NOMO-1 treated with DMSO at 0.1 percent for 48 hours (cell line): ENCODE measurements around the gene SMAD5.

Source experiments
- DNase-seq: peaks from one replicate; lab custom pipeline; 2025; ENCODE audit not compliant: unreplicated experiment; lab: John Stamatoyannopoulos, UW

SMAD5 gene

DNA sequence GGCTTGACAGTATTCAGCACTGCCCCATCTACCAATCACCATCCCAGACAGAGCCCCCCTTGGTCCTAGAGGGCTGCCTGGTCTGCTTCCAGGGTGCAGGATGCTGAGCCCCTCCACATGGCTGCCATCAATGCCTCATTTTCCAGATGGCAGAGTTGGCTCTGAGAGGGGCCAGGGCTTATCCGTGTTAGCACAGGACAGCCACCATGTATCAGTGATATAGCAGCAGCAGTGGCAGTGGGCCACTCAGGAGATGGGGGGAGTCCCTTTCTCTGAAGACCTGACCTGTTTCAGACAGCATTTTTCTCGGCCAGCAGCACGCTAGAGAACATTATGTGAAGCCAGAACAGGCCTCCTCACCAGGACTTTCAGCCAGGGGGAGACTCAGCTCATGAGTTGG lies 61.9 kb downstream of the SMAD5 start:
- no peak for DNase-seq

DNA sequence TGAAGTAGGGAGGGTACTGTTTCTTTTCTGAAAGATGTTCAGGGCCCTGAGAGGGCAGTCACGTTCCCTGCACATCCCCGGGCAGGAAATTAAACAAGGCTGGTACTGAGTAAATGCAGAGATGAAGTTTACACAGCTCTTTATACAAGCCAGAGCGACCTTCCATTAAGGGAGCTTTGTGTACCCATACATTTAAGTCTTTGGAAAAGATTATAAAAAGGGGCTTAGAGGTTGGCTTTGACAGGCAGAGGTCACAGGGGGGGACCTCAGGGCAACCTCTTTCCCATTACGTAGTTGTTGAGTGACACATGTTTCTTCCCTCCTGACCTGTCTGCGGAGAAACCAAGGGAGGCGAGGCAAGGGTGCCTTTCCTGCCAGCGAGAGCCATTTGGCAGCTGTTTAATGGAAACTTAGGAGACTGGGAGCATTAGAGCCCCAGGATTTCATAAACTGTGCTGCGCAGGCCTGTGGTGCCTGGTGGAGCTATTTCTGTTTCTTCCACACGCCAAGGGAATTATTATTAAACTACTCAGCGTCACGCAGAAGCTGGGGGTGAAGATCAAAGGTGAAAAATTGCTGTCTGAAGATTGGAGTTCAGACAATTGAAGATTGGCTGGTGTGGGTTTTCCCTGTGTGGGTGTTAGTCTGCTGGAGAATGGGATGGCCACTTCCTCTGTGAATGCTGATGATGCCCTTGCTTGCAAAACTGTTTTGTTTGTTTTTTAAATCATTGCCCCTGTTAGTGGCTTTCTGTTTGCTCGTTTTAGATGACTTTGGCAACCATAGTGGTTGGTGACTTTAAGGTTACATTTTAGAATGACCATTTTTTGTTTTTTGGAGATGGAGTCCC lies 63.6 kb downstream of the SMAD5 start:
- DNase-seq: no peak

DNA sequence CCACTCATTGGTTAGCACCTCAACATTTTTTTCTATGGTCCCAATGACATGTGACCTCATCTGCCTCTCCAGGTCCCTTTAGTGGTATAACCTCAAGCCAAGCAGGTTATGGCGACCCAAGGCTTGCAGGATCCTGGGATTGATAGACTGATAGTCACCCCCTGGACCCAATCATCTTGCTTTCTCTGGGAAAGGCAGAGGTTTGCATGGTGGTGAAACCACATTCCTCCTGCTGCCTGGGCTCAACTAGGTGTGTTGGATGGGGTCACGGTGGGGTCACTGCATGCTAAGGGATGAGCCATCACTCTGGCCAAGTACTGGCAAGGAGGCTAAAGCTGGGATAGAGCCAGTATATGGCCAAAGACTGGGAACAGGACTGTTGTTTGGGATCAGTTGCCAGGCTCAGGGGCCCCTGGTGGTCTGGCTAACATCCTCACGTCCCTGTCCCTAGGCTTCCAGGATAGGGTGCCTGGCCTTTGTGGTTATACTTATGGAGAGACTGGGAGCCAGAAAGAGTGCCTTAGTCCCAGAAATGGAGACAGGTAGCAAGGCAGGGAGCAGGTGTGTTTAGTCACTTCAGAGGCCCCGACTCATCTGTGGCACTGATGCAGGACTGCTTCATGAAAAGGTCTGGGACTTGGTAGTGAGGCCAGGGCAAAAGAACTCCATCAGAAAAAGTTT lies 65.0 kb downstream of the SMAD5 start:
- DNase-seq: no peak

DNA sequence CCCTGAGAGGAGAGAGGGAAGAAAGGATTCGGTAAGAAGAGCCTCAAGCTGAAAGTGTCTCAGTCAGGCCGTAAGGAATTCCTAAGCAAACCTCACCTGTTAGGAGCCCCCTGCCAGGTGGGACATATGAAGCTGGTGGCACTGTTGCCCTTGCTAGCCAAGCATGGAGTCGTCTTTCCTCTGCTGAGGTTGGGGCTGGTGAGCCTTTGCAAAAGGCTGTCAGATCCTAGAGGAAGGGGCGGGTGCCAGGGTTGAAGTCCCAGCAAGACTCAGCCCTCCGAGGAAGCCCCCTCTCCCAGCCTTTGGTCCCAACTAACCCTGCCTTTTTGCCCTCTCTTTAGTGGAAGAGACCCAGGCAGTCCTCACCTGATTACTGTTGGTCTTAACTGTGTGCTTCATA lies 65.8 kb downstream of the SMAD5 start:
- no peak for DNase-seq

DNA sequence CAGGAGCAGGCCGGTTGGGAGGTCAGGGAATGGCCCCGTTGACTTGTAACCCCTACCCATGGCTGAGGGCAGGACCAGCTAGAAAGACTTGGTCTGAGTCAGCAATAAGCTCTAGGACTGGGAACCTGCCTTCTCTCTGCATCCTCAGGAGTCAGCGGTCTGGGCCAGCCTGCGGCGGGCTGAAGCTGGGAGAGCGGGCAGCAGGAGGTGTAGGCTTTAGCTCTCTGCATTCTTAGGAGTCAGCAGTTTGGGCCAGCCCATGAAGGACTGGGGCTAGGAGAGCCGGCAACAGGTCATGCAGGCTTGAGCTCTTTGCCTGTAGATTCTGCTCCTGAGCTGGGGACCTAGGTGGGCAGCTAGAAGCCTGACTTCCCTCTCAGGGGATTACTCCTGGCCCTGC lies 66.8 kb downstream of the SMAD5 start:
- DNase-seq: no peak

DNA sequence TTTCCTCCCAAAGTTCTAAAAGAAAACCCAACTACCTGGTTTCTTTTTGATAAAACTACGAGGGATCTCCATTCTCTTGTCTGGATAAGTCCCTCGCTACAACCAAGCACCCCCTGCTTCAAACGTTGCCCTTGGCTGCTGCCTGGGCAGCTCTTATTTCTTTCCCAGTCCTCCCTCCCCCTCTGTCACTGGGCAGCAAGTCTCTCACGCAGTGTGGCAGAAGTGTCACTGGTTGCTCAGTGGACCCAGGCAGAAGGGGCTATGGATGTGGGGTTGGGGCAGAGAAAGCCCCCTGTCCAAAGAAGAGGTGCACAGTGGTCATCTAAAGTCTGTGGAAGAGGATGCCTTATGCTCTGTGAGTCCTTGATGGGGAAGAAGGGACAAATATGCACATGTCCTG lies 67.5 kb downstream of the SMAD5 start:
- DNase-seq: no peak

DNA sequence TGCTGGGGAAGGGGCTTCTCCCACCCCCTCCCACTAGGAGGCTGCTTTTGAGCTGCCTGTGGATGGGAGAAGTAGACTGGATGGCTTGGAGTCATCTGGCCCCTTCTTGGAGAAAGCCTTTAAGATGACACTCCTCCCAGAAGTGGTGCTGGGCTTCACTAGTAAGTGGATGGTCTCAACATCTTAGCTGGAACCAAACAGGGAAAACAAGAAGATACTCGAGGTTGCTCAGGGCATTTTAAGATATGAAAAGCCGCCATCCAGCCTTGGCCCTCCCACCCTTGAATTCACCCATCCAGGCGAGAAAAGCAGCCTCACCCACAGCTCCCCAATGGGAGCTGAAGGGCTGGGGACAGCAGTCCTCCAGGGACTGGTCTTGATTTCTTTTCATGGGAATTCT lies 68.1 kb downstream of the SMAD5 start:
- no peak for DNase-seq

DNA sequence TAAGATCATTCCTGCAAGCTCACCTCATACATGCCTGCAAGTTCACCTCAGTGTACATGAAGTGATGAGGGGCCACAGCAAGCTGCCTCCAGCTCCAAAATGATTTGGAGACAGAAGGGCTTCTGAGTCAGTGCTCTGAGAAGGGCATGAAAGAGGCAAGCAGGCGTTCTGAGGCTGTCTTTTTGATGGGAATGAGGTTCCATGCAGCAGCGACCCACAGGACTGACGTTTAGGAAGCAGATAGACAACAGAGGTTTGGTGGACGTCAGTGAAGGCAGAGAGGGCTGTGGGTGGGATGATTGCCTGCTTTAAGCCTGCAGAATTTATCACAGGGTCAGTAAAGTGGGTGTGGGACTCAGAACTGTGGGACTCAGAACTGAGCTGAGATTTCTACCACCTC lies 69.2 kb downstream of the SMAD5 start:
- DNase-seq: no peak

DNA sequence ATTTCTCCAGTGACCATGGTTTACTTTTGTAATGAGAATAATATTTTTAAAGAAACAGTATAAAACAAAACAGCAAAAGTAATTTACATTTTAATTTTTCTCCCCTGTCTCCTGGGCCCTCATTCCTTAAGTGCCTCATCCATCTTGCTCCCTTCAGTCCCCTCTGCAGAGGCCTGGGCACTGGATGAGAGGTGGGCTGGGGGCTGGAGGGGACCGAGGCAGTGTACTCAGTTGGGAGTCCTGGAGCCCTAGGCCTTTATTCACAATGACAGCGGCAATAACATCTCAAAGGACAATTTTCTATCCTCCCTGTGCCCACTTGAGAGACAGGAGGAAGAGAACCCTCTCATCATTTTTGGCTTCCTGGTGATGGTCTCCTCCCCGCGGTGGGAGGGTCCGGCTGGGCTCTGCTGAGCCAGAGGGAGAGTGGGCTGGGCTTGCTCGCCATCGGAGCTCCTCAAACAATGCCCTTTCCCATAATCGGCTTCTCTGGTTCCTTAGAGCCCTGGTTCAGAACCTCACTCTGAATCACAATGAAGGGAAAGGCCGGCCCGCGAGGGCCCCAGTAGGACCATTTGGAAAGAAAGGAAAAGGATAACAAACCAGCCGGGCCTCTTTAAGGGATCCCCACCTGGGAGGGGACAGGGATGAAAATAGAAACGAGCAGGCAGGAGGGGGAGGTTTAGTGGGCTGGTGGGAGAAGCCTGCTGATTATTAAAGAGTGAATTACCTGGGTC lies 70.0 kb downstream of the SMAD5 start:
- no peak for DNase-seq

DNA sequence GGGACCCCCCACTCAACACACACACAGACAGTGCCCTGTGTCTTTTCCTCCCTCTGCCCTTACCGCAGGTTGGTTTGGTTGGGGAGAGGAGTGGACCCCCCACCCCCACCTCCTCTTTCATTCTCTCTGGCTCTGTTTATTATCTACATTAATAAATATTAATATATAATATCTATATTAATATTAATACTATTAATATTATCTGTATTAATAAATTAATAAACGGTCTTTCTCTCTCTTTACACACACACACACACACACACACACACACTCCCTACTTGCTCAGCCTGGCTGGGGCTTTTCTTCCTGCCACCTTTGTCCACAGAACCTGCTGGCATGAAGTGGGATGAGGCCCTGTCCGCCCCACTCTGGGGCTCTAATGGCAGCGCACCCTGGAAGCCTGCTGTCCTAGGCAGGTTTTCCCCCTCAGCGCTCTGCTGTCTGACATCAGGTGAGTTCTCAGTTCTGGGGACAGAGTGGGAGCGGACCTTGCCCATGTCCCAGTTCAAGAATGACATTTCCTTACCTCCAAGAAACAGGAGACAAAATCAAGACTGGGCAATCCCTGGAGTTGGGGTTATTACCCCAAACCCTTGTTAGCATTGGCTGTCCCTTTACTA lies 70.8 kb downstream of the SMAD5 start:
- no peak for DNase-seq

DNA sequence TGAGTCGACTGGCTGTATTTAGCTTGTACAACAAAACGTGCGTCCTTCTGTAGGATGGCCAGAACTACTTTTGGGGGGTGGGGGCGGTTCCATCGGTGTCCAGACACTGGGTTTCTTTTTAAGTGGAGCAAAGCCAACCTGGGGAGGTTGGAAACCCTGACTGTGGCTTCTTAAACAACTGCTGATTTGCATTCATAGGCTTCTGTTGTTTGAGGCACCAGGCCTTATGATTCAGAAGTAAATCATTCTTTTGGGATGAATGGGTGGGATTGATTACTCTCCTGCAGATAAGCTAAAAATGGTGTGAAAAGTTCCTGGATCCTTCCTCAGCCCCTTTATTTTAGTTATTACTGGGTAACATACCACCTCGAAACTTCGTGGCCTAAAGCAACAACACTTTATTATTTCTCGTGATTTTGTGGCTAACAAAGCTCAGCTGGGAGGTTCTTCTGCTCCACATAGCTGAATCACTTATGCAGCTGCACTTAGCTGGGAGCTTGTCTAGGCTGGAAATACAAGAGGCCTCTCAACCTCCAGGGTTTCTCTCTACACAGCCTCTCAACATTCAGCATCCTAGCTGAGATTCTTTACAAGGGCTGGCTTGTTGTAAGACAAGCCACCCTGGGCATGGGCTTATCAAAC lies 72.5 kb downstream of the SMAD5 start:
- no peak for DNase-seq

DNA sequence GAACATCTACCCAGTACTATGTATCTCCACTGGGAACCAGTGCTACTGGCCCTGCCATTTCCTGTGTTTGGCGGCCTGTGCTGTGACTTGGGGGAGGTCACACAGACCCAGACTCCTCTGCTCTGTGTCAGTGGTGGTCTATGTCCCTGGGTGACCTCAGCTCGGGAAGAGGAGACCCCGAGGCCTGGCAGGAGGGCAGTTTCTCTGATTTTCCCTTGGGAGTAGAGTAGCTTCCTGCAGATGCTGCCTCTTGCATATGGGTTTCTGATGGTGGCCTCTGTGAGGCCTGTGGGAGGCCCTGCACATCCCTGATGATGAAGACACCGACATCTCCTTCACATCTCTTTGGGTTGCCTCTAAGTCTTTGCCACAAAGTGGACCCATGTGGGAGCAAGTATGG lies 73.3 kb downstream of the SMAD5 start:
- no peak for DNase-seq

DNA sequence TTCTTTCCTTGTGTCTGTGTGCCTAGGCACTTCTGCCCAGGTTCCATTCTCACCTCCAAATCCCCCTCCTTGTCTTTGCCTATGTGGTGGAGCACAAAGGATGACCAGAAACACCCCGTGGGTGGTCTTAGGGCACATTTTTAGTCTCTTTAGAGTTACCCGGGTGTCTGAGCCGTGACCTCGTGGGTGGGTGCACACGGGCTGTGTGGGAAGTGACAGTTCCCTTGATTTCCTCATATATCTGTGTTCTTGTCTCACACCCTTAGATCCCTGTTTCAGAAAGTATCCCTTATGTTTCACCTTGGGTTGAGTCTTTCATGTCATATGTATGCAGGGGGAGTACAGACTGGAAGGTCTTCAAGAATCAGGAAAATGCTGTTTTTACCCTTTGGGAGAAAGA lies 73.7 kb downstream of the SMAD5 start:
- no peak for DNase-seq

DNA sequence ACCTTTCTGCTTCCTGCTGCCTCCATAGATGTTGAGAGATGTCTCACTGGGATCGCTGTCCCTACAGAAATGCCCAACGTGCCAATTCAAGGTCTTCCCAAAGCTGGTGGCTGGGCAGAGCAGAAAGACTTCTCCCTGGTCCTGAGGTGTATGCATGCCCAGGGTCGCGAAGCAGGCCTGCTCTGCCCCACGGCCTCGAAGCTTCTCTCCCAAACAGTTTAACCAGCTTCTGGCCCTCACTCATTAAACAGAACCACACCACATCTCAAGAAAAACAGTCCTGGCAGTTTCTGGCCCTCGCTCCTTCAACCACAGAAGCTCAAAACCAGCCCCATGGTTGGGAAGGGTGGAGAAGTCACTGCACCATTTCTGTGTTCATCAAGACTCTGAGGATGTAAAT lies 75.0 kb downstream of the SMAD5 start:
- no peak for DNase-seq

DNA sequence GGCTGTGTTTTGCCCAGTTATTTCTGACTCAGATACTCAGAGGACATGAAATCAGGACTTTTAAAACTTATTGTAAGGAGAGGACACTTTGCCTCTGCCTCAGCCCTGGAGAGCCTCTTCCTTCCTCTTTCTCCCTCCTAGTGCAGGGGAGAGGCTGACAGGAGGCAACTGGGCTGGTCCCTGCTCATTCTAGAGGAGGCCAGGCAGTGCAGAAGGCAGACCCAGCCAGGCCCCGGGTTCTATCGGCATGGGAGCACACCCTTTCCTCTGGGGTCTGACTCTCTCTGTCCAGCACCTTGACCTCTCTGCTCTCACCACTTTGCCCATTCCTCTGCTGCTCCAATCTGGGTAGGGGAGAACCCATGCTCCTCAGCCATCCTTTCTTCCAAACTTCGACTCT lies 76.3 kb downstream of the SMAD5 start:
- DNase-seq: peak; percentile 20

DNA sequence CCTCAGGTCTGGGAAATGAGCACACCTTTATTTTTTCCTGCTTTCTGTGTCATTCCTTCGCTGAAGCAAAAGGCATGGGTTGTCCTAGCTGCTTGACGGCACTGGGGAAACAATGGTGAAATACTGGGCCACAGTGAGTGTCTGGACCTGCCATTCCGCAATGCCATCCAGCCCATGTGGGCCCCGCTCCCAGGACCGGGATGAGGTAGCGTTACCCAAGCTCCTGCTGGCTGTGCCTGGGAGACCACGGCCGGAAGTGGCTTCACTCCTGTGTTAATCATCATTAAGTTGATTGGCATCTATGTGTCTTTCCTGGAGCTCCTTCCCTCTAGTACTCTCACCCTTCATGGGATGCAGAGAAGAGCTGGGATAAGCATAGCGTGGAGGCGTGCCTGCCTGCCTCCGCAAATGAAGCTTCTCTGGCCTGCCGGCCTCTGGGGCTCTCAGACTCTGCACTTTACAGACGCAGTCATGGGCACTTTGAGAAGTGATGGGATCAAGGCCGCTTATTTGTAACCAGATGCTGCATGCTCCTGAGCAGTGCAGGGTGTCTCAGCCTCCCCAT lies 76.8 kb downstream of the SMAD5 start:
- no peak for DNase-seq

DNA sequence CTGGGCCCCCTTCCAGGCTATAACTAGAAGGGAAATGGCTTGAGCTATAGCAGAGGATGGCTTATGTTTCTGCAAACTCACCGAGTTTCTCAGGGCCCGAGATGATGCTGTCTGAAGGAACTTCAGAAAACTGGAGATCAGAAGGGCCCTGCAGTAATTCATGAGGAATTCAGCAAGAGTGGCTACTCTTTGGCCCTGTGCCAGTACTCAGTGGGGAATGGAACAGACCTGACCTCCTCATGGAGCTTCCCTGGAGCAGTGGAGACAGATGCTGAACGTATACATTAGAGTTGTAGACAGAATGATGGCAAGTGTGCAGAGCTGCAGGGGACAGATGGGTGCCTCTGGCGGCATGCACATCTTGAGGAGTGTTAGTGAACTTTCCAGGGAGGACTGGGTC lies 77.6 kb downstream of the SMAD5 start:
- DNase-seq: no peak

DNA sequence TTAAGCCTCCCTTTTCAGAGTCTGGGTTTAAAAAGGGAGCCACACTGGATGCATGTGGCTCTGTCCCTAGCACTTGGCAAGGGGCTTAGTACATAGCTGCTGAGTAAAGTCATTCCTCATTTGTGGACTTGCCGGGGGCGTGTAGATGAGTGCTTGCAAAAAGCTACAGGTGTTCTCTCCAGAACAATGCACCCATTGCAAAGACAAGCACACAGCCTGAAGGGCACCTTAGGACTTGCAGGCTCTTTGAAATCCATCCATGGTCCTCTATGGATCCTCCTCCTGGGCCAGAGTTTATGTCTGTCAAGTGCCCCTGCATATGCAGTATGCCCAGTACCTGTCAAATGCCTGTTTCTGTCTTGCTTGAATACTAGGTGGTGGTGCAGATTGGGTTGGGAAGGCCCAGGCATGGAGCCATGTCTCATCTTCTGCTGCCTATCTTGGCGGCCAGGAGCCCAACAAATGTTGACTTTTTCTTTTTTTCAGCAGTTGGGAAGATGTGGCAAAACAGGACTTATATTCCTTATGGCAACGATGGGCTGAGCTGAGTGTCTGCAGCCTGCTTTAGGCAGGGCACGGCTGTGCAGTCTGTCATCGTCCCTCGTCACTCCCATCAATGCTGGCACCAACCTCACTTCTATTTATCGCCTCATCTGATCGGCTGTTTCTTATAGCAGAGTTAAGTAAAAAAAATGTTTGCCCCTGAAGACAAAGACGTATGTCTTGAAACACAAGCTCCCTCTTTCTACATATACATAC lies 78.8 kb downstream of the SMAD5 start:
- no peak for DNase-seq

DNA sequence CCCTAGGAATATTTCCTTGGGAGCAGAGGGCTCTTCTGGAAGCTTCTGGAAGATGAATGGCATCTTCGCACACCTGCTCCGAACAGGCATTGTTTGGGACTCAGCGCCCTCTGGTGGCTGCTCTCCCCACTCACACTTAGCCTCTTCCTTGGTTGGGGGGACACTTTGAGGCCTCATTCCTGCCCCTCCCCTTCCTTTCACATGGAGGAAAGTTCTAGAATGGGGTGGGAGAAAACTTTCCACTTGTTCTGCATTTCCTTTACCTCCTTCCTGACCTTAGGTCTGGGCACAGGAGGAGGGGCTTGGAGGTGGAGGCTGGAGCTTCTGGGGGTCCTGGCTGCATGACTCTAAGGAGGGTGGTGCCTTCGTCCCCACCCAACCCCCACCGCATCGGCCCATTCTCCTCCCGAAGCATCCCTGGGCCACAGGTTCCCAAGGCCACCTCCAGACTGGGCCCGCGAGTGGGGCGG lies 79.6 kb downstream of the SMAD5 start:
- peak; percentile 5 for DNase-seq

DNA sequence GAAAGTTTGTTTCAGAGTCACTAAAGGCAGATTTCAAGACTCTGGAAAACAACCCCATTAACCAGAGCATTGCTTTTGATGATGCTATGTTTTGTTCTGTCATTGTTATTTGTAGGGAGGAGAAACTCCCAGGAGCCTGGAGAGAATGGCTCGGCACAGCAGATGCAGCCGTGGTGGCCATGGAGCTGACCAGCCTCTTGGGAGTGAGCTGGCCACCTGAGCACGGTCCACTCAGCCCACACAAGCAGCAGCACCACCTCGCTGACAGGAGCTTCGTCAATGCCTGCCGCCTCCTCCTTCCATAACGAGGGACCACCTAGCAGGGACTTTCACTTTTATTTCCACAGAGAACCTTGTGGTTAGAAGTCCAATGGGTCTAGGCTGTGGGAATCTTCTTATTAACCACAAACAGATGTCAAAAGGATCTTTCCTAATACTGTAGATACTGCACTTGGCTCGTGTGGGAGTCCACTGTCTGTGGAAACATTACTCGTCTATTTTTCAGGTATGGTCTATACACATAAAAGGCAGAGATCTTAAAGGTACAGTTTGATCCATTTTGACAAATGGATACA lies 81.4 kb downstream of the SMAD5 start:
- no peak for DNase-seq
